Astrocyte (in vitro differentiated cells and primary cell): ENCODE measurements around the gene HOXD10. TPM values are rescaled to one million over a fixed set of nuclear protein-coding genes. Genes with fewer than 3 reads are reported as not detected.
A peak's percentile ranks its signal among the peaks of the same experiment; 100 is the strongest.

Experiments
- DNase-seq: peaks from one replicate; pipeline ENCODE4 v3.0.0-alpha.2; 2010; ENCODE audit warnings: low read depth
- FAIRE-seq: peaks from 2 replicates; lab custom pipeline; 2011; peaks lifted over from hg19 to GRCh38; lab: Jason Lieb, UNC
- H2AFZ ChIP-seq: 2 replicates; pipeline ENCODE4 v1.6.0; 2012; ENCODE audit warnings: low read depth, low read length, inconsistent platforms
- H3K27ac ChIP-seq: 2 replicates; pipeline ENCODE4 v1.5.1; 2011; ENCODE audit warnings: low read depth, low read length, inconsistent platforms
- H3K27me3 ChIP-seq: 2 replicates; pipeline ENCODE4 v1.6.0; 2011; ENCODE audit warnings: low read length, inconsistent platforms; ENCODE audit not compliant: insufficient read depth
- H3K36me3 ChIP-seq: 2 replicates; pipeline ENCODE4 v1.5.1; 2011; ENCODE audit warnings: low read length, inconsistent platforms; ENCODE audit not compliant: insufficient read depth
- H3K4me1 ChIP-seq: 2 replicates; pipeline ENCODE4 v1.5.1; 2011; ENCODE audit warnings: low read length, inconsistent platforms; ENCODE audit not compliant: insufficient read depth
- H3K4me2 ChIP-seq: 2 replicates; pipeline ENCODE4 v1.6.0; 2012; ENCODE audit warnings: low read length, inconsistent platforms
- H3K4me3 ChIP-seq: 2 replicates; pipeline ENCODE4 v1.5.1; 2011; ENCODE audit warnings: low read depth, mild to moderate bottlenecking, low read length, inconsistent platforms; ENCODE audit not compliant: insufficient read depth
- H3K79me2 ChIP-seq: 2 replicates; pipeline ENCODE4 v1.6.0; 2012; ENCODE audit warnings: mild to moderate bottlenecking, low read length, inconsistent platforms; ENCODE audit not compliant: insufficient read depth
- H3K9ac ChIP-seq: 2 replicates; pipeline ENCODE4 v1.6.0; 2012; ENCODE audit warnings: mild to moderate bottlenecking, low read length, inconsistent platforms
- H3K9me3 ChIP-seq: 2 replicates; pipeline ENCODE4 v1.5.1; 2012; ENCODE audit warnings: low read depth, mild to moderate bottlenecking, low read length, inconsistent platforms; ENCODE audit not compliant: insufficient read depth
- H4K20me1 ChIP-seq: 2 replicates; pipeline ENCODE4 v1.6.0; 2012; ENCODE audit warnings: low read length, inconsistent platforms; ENCODE audit not compliant: insufficient read depth
- H3K27ac Mint-ChIP-seq: one replicate; pipeline ENCODE4 v1.8.0; 2021; ENCODE audit warnings: mild to moderate bottlenecking, mixed read lengths; ENCODE audit not compliant: unreplicated experiment
- H3K27me3 Mint-ChIP-seq: one replicate; pipeline ENCODE4 v1.8.0; 2021; ENCODE audit warnings: low read depth, mixed read lengths; ENCODE audit not compliant: unreplicated experiment
- H3K36me3 Mint-ChIP-seq: one replicate; pipeline ENCODE4 v1.8.0; 2021; ENCODE audit warnings: low read depth, mixed read lengths; ENCODE audit not compliant: unreplicated experiment
- H3K4me1 Mint-ChIP-seq: one replicate; pipeline ENCODE4 v1.8.0; 2021; ENCODE audit warnings: low read depth, mixed read lengths; ENCODE audit not compliant: unreplicated experiment
- H3K4me3 Mint-ChIP-seq: one replicate; pipeline ENCODE4 v1.8.0; 2021; ENCODE audit warnings: mild to moderate bottlenecking, moderate library complexity, mixed read lengths; ENCODE audit not compliant: unreplicated experiment
- H3K9me3 Mint-ChIP-seq: one replicate; pipeline ENCODE4 v1.8.0; 2021; ENCODE audit warnings: mild to moderate bottlenecking, mixed read lengths; ENCODE audit not compliant: unreplicated experiment
- EZH2 ChIP-seq: IDR thresholded peaks from 2 replicates; pipeline ENCODE4 v1.6.1; 2012; ENCODE audit warnings: mild to moderate bottlenecking, low read length, inconsistent platforms; ENCODE audit not compliant: insufficient read depth
- total RNA-seq: library from RNA; stranded (reverse); gene quantifications from 2 replicates; pipeline ENCODE4 v1.2.1, GENCODE V29; 2021
- TF ChIP-seq, protein P1 (sequence below): IDR thresholded peaks from 2 replicates; pipeline ENCODE4 v1.5.1; 2011; ENCODE audit warnings: low read depth, mild to moderate bottlenecking, inconsistent platforms, low read length, moderate library complexity; ENCODE audit not compliant: insufficient read depth

Gene HOXD10
- total RNA-seq, 1 donor from 2014 or later: not detected

DNA sequence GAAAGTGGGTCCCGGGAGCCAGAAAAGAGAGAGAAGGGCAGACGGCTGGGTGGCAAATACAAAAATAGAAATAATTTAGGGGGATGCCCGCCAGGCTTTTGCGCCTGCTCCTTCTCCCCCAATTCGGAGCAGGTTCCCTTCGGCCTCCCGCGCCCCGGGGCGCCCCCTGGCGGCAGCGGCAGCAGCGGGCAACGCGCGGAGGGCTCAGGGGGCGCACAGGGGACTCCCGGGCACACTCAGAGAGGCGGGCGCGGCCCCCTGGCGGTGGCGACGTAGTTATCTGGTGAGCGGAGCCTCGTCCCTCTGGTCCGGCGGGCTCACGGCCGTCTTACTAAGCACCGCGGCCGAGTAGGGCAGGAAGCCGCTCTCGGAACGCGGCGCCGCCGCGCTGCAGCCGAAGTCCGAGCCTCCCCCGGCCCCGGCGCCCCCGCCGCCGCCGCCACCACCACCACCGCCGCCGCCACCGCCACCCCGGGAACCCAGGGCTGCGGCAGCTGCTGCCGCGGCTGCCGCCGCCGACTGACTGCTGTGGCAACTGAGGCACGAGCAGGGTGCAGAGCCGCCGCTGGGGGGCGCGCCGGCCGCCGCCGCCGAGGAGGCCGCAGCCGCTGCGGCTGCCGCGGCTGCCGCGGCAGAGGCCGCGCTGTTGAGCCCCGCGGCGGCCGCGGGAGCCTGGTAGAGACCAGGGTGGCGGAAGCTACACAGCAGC is 36.6 kb upstream of the HOXD10 start:
- Mint-ChIP-seq H3K4me1 (peaks cover 5% of the 10 kb centered on the region), H3K27me3 (peaks cover 80% of the 10 kb centered on the region), H3K27ac (peak overlapping the region; percentile 85), H3K9me3 (peaks cover 31% of the 10 kb centered on the region), H3K4me3 (no peak overlapping the region), H3K36me3 (peaks cover 4% of the 10 kb centered on the region)
- H3K9me3 ChIP-seq: peaks cover 2% of the 10 kb centered on the region
- no peaks in the 10 kb centered on the region for H3K36me3 ChIP-seq
- no peak overlapping the region for H3K4me3 ChIP-seq
- H4K20me1 ChIP-seq: peaks cover 18% of the 10 kb centered on the region
- no peak for TF ChIP-seq EZH2
- TF ChIP-seq, protein P1, sequence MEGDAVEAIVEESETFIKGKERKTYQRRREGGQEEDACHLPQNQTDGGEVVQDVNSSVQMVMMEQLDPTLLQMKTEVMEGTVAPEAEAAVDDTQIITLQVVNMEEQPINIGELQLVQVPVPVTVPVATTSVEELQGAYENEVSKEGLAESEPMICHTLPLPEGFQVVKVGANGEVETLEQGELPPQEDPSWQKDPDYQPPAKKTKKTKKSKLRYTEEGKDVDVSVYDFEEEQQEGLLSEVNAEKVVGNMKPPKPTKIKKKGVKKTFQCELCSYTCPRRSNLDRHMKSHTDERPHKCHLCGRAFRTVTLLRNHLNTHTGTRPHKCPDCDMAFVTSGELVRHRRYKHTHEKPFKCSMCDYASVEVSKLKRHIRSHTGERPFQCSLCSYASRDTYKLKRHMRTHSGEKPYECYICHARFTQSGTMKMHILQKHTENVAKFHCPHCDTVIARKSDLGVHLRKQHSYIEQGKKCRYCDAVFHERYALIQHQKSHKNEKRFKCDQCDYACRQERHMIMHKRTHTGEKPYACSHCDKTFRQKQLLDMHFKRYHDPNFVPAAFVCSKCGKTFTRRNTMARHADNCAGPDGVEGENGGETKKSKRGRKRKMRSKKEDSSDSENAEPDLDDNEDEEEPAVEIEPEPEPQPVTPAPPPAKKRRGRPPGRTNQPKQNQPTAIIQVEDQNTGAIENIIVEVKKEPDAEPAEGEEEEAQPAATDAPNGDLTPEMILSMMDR: peak; percentile 30
- H3K4me1 ChIP-seq: peaks cover 3% of the 10 kb centered on the region
- peak overlapping the region; percentile 34 for H2AFZ ChIP-seq
- no peak overlapping the region for H3K27ac ChIP-seq
- no peak overlapping the region for H3K9ac ChIP-seq
- H3K27me3 ChIP-seq: peaks cover 88% of the 10 kb centered on the region
- no peak for DNase-seq
- no peak for FAIRE-seq
- peak overlapping the region; percentile 44 for H3K4me2 ChIP-seq
- no peaks in the 10 kb centered on the region for H3K79me2 ChIP-seq

DNA sequence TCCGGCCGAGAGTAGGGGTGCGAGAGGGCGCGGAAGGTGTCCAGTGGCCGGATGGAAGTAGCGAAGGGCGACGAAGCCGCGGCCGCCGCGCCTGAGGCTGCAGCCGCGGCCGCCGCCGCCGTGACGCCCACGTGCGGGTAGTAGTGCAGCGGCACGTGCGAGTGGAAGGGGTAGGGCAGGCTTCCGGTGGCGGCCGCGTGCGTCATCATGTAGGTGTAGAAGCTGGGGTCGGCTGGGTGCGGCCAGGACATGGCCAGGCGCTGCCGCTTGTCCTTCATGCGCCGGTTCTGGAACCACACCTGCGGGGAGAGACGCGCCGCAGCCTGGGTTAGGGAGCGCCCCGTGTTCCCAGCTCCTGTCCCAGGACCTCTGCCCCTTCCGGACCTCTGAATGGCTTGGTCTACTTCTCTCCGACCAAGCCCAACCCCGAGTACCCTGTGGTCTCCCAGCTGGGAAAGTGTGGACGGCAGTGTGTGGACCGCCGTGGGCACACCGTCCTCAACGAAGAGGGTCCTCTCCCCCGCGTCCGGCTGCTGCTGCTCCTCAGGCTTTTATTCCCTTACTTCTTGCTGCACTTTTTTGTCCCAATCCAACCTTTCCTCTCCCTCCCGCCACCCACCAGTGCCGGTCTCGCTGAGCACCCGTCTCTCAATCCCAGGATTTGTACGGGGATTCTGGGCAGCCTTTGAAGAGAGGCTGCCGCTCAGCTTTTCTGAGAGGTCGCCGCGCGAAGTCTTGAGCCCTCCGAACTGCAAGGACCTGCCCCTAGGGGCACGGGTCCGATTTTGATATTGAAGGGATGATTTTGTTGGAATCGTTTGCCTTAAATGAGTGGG is 35.8 kb upstream of the HOXD10 start:
- TF ChIP-seq EZH2: peak; percentile 98
- TF ChIP-seq, protein P1: no peak
- H4K20me1 ChIP-seq: peaks cover 20% of the 10 kb centered on the region
- H2AFZ ChIP-seq: peak overlapping the region; percentile 34
- H3K4me2 ChIP-seq: peak overlapping the region; percentile 44
- no peak overlapping the region for H3K9ac ChIP-seq
- H3K4me3 ChIP-seq: no peak overlapping the region
- H3K4me3 Mint-ChIP-seq: no peak overlapping the region
- DNase-seq (no peak), FAIRE-seq (no peak)
- H3K9me3 ChIP-seq: peaks cover 3% of the 10 kb centered on the region
- peak overlapping the region; percentile 81 for H3K27ac Mint-ChIP-seq
- H3K79me2 ChIP-seq: no peaks in the 10 kb centered on the region
- peaks cover 4% of the 10 kb centered on the region for H3K36me3 Mint-ChIP-seq
- peaks cover 5% of the 10 kb centered on the region for H3K4me1 Mint-ChIP-seq
- no peak overlapping the region for H3K27ac ChIP-seq
- no peaks in the 10 kb centered on the region for H3K36me3 ChIP-seq
- H3K27me3 Mint-ChIP-seq: peaks cover 80% of the 10 kb centered on the region
- peaks cover 88% of the 10 kb centered on the region for H3K27me3 ChIP-seq
- peaks cover 3% of the 10 kb centered on the region for H3K4me1 ChIP-seq
- peaks cover 31% of the 10 kb centered on the region for H3K9me3 Mint-ChIP-seq
